ENCODE measurements around the gene TRPM3.

DNA sequence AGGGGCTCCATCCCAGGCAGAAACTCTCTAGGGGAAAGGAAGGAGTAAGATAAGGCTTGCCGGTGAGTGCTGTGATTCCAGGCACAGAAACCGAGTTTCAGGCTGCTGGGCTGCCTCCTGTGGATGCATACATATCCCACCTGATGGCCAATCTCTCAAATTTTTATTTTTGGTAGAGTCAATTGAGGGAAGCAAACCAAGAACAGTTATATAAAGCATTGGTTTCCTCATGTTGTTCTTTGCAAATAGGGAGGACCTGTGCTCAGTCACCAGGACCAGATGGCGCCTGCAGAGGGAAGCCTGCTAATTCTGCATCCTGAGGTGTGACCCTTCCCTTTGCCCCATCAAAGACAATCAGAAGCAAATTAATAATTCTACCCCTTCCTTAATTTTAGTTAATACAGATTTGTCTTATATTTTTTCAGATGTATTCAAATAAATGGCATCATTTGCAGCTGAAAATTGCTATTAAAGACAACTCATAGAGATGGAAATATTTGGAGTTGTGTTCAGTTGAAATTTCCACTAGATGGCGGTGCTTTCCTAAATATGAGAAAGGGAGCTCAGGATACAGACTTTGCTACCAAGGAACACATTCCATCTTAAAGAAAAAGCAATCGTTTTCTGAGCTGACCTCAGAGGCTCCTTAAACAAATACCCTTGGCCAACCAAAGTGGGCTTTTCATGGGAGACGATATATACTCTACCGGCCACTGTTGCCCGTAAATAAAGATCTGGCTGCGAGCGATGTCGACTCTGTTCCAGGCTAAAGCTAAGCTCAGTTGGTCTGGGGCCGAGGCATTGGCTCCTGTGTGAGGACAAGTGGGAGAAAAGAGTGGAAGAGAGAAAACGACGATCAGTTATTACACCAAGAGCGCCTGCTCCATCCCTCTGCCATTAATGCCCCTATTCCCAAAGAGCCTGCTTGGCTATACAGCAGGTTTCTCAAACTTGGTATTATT lies 481.3 kb downstream of the TRPM3 start:
- TF ChIP-seq CTCF (conservative IDR thresholded peaks at IDR 0.05; ENCODE audit: low read depth, low read length) (peak; percentile 71), EZH2 (IDR thresholded peaks at IDR 0.05; ENCODE audit: low read length, unreplicated experiment) (no peak), EZH2phosphoT487 (IDR thresholded peaks at IDR 0.05; ENCODE audit: borderline replicate concordance, low read length) (no peak)

Data from PC-3 (cell line).